Measurements from ENCODE around the gene HPN. TPM values are rescaled to one million over a fixed set of nuclear protein-coding genes. Genes with fewer than 3 reads are reported as not detected.

The HPN gene
- polyA plus RNA-seq, 3 donors = 0.05 TPM; not detected in 2

DNA sequence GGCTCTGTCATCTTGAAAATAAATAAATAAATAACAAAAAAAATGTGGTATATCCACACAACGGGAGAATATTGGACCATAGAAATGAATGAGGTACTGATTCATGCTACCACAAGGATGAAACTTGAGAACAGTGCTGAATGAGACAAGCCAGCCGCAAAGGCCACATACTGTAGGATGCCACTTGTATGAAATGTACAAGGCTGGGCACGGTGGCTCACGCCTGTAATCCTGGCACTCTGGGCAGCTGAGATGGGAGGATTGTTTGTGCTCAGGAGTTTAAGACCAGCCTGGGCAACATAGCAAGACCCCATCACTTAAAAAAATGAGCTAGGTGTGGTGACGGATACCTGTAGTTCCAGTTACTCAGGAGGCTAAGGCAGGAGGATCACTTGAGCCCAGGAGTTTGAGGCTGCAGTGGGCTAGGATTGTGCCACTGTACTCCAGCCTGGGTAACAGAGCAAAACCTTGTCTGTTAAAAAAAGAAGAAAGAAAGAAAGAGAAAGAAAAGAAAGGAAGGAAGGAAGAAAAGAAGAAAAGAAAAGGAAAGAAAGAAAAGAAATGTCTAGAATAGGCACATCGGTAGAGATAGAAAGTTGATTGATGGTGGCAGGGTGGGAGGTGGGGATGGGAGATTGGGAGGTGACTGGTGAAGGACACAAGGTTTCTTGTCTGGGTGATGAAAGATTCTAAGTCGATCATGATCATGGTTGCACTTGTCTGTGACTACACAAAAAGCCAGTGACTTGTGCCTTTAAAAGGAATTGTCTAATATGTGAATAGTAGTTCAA lies 20.3 kb downstream of the HPN start:
- H3K9ac ChIP-seq (ENCODE audit: insufficient read depth, low read length, poor library complexity, severe bottlenecking) = no peak overlapping the region
- H3K36me3 ChIP-seq (replicated peaks in 1 of 2; ENCODE audit: control insufficient read depth in 1 of 2, insufficient read depth in 2 of 2, low read length in 2 of 2) = no peaks in the 10 kb centered on the region
- peaks cover 0 to 5% (median 3%) of the 10 kb centered on the region in 7 donors for H3K9me3 Mint-ChIP-seq
- WGBS (ENCODE audit: insufficient coverage) = 89% methylated on average over 7 of the region's 7 CpGs
- H2AFZ ChIP-seq (ENCODE audit: insufficient read depth, low read depth, low read length, poor library complexity, severe bottlenecking) = no peak overlapping the region
- no peak overlapping the region for H3K4me3 Mint-ChIP-seq
- H3K27ac ChIP-seq (ENCODE audit: low read depth in 1 of 2, low read length in 2 of 2) = no peak overlapping the region
- no peak for DNase-seq
- no peaks in the 10 kb centered on the region for H3K27me3 ChIP-seq (ENCODE audit: control insufficient read depth in 2 of 2, insufficient read depth in 2 of 2, low read length in 2 of 2)
- H3K4me3 ChIP-seq (replicated peaks in 1 of 3; ENCODE audit: low read depth in 2 of 3, low read length in 3 of 3) = no peak overlapping the region
- intact Hi-C loops (cut with micrococcal nuclease) = no loop called here
- H3K36me3 Mint-ChIP-seq = no peaks in the 10 kb centered on the region
- no peaks in the 10 kb centered on the region for H4K20me1 ChIP-seq (ENCODE audit: insufficient read depth, low read length)
- no peaks in the 10 kb centered on the region for H3K4me1 ChIP-seq (ENCODE audit: control insufficient read depth in 1 of 2, insufficient read depth in 2 of 2, low read length in 2 of 2)
- no peak for TF ChIP-seq CTCF (IDR thresholded peaks at IDR 0.05)
- H3K4me2 ChIP-seq (replicated peaks; ENCODE audit: extremely low read depth, low read length, poor library complexity, severe bottlenecking) = no peak overlapping the region
- no peak overlapping the region for H3K27ac Mint-ChIP-seq
- peaks cover 0 to 2% of the 10 kb centered on the region in 2 donors for H3K9me3 ChIP-seq (replicated peaks in 1 of 2; ENCODE audit: control insufficient read depth in 1 of 2, insufficient read depth in 1 of 2, low read length in 2 of 2)
- H3K27me3 Mint-ChIP-seq (ENCODE audit: low read depth in 3 of 3) = peaks cover 4 to 10% (median 10%) of the 10 kb centered on the region in 3 donors
- H3K79me2 ChIP-seq (ENCODE audit: insufficient read depth, low read length) = no peaks in the 10 kb centered on the region
- peaks cover 2% of the 10 kb centered on the region for H3K4me1 Mint-ChIP-seq

GRCh38 chr19:35062942-35063341 lies 21.4 kb downstream of the HPN start:
- H3K4me1 ChIP-seq (ENCODE audit: control insufficient read depth in 1 of 2, insufficient read depth in 2 of 2, low read length in 2 of 2) = no peaks in the 10 kb centered on the region
- H3K27ac Mint-ChIP-seq = no peak overlapping the region
- H3K9me3 ChIP-seq (replicated peaks in 1 of 2; ENCODE audit: control insufficient read depth in 1 of 2, insufficient read depth in 1 of 2, low read length in 2 of 2) = peaks cover 0 to 4% of the 10 kb centered on the region in 2 donors
- no peaks in the 10 kb centered on the region for H3K27me3 ChIP-seq (ENCODE audit: control insufficient read depth in 2 of 2, insufficient read depth in 2 of 2, low read length in 2 of 2)
- no peaks in the 10 kb centered on the region for H4K20me1 ChIP-seq (ENCODE audit: insufficient read depth, low read length)
- H3K36me3 ChIP-seq (replicated peaks in 1 of 2; ENCODE audit: control insufficient read depth in 1 of 2, insufficient read depth in 2 of 2, low read length in 2 of 2) = no peaks in the 10 kb centered on the region
- H2AFZ ChIP-seq (ENCODE audit: insufficient read depth, low read depth, low read length, poor library complexity, severe bottlenecking) = no peak overlapping the region
- no peak overlapping the region for H3K27ac ChIP-seq (ENCODE audit: low read depth in 1 of 2, low read length in 2 of 2)
- 96% methylated on average over 4 of the region's 7 CpGs for WGBS (ENCODE audit: insufficient coverage)
- H3K79me2 ChIP-seq (ENCODE audit: insufficient read depth, low read length) = no peaks in the 10 kb centered on the region
- H3K4me1 Mint-ChIP-seq = peaks cover 7% of the 10 kb centered on the region
- no peak overlapping the region for H3K4me3 ChIP-seq (replicated peaks in 1 of 3; ENCODE audit: low read depth in 2 of 3, low read length in 3 of 3)
- H3K4me3 Mint-ChIP-seq = no peak overlapping the region
- H3K27me3 Mint-ChIP-seq (ENCODE audit: low read depth in 3 of 3) = peaks cover 0 to 10% (median 8%) of the 10 kb centered on the region in 3 donors
- intact Hi-C loops (cut with micrococcal nuclease) = no loop called here
- no peak overlapping the region for H3K9ac ChIP-seq (ENCODE audit: insufficient read depth, low read length, poor library complexity, severe bottlenecking)
- H3K36me3 Mint-ChIP-seq = no peaks in the 10 kb centered on the region
- peaks cover 0 to 8% (median 5%) of the 10 kb centered on the region in 7 donors for H3K9me3 Mint-ChIP-seq
- no peak overlapping the region for H3K4me2 ChIP-seq (replicated peaks; ENCODE audit: extremely low read depth, low read length, poor library complexity, severe bottlenecking)
- DNase-seq = no peak
- no peak for TF ChIP-seq CTCF (IDR thresholded peaks at IDR 0.05)
